ENCODE data around the gene OR4K14.
"Not testable (repeated sequence)": the region's sequence is repeated elsewhere in the genome, so short reads cannot be mapped to it uniquely, and the experiment has no call there.

Gene OR4K14, protein sequence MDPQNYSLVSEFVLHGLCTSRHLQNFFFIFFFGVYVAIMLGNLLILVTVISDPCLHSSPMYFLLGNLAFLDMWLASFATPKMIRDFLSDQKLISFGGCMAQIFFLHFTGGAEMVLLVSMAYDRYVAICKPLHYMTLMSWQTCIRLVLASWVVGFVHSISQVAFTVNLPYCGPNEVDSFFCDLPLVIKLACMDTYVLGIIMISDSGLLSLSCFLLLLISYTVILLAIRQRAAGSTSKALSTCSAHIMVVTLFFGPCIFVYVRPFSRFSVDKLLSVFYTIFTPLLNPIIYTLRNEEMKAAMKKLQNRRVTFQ

DNA sequence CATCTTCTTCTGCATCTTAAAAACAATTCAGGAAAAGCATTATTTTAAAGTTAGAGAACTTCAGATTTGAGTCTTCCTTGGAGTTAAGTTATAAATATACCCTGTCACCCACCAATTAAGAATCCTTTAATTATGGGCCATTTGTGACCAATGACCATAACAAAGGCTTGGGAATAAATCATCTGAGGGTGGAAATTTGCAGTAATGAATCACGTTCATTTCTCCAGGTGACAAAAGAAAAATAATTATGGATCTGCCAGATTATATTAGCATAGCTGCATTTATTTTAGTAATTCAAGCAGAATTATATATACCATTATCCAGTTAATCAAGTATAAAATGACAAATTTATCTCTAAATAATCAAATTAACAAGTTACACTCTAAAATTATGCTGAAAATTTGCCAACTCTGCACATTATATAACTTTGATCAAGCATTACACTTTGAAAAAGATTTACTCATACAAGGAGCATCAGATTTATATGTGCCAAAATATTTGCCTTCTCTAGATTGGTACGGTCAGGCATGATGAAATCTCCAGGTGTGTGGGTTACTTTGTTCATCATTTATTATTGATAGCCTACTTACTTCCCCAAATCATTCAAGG, at the start of gene OR4K14:
OR4K14 (minus strand) TSS at position 51 of the 609 bp plus-strand sequence. CDS start 4,114 bp downstream, outside the sequence.
- DNase-seq (ENCODE audit: low read depth) = no peak

DNA sequence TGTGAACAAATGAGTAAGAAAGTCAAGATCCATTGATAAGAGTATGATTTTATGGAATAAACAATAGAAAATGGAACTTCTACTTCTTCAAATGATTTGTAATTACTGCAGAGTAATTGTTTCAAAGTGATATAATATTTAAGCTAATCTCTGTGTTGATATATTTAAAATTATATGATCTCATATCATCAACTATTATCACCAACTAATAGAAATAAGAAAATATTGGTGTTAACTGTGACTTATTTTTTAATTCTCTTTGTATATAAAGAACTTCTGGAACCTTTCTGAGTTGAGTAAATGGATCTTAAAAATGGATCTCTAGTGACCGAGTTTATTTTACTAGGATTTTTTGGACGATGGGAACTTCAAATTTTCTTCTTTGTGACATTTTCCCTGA, 40.6 kb upstream of the OR4K14 start, which contains the start of gene OR4L1:
OR4L1 (plus strand) TSS at position 301 of the 400 bp plus-strand sequence; CDS start at position 301, 0 bp downstream.
- DNase-seq (ENCODE audit: low read depth) = no peak

DNA sequence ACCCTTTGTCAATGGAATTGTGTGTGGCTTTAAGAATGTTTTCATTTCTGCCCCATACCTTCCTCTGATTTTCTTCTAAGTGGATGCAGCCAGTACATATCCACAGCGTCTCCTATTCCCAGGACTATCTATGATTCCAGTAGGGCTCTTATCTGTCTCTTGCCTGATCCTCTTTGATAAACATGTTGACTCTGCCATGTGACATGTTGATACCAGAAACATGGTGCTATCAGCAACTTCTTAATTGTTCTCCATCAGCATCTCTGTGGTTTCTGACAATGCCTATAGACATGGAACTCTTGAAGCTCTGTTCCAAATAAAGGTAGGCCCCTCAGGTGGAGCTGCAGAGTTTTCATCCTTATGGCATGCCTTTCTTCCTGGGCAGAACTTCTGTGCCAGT, 29.1 kb upstream of the OR4K14 start:
- DNase-seq (ENCODE audit: low read depth) = no peak

DNA sequence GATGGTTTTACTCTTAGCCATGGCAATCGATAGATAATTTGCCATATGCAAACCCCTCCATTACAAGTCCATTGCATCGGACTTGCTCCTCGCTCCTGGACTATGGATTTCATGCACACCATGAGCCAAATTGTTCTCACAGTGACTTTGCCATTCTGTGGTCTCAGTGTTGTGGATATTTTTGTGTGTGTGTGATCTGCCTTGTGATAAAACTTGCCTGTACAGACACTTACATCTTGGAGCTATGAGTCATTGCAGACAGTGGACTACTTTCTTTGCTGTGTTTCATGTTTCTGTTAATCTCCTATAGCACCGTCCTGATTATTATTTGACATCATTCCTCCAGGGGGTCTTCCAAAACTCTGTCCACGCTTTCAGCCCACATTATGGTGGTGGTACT, 25.1 kb upstream of the OR4K14 start:
- no peak for DNase-seq (ENCODE audit: low read depth)

DNA sequence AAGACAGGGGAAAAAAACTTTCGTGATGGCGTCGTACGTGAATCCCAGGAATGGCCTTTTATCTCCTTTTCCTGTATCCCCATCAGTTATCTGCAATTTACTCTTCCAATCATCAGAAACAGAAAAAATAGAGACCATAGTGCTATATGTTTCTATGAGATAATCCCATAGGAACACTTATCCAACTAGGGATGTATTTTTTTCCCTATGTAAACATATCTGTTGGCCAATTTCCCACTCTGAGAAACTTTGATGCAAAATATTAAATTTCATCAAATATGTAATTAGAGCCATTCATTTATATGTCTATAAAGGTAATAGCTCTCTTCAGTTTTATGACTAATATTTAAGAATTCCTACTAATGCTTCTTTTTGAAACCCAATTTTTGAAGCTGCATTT, 16.8 kb upstream of the OR4K14 start, which contains the start of gene OR4K13:
OR4K13 (minus strand) TSS at position 101 of the 400 bp plus-strand sequence. CDS start 1,280 bp downstream, outside the sequence.
- no peak for DNase-seq (ENCODE audit: low read depth)

DNA sequence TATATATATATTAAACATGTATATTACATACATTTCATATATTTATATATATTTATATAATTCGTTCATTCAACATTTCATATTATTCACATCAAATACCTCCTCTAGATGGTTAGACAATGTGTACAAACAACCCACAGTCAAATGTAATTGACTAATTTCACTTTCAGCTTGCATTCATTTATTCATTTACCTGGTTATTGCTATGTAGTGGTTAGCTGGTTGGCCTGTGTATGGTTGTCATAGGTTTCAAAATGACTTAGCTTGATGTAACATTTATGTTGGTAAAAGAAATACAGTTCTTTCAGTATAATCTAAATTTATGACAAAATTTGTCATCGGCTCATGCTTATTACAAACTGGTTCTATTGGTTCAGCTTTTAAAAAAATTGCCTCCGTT, 16.3 kb upstream of the OR4K14 start:
- no peak for DNase-seq (ENCODE audit: low read depth)

DNA sequence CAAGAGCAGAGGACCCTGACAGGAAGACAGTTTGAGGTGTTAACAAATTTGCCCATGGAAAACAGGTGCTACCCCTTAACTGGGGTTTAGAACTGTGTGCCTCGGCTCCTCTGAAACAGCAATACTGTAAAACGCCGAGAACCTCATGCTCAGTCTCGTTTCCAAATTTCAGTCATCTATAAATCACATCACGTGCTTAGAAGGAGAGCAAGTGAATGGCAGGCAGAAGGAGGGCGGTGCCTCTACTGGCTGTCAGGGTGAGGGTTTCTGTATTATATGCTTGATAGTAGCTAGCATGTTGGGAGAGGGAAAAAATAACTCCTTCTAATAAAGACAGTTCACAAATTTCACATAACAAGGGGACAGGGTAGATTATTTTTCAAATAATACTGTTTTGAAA, 12.0 kb upstream of the OR4K14 start:
- no peak for DNase-seq (ENCODE audit: low read depth)

DNA sequence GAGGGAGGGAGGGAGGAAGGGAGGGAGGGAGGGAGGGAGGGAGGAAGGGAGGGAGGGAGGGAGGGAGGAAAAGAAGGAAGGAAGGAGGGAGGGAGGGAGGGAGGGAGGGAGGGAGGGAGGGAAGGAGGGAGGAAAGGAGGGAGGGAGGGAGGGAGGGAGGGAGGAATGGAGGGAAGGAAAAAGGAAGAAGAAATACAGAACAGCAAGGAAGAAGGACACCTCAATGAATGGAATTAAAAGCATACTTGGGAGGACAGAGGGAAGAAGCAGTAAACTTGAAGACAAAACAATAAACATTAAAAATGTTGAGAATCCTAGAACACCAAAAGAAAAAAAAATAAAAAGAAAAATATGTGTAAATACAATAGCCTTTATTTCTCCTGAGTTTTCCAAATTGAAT, 11.0 kb downstream of the OR4K14 start:
- no peak for DNase-seq (ENCODE audit: low read depth)

DNA sequence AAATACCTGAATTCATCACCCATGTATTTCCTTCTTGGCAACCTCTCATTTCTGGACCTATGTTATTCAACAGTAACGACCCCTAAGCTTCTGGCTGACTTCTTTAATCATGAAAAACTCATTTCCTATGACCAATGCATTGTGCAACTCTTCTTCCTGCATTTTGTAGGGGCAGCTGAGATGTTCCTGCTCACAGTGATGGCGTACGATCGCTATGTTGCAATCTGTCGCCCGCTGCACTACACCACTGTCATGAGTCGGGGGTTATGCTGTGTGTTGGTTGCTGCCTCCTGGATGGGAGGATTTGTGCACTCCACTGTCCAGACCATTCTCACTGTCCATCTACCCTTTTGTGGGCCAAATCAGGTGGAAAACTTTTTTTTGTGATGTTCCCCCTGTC, 16.8 kb downstream of the OR4K14 start:
- no peak for DNase-seq (ENCODE audit: low read depth)

DNA sequence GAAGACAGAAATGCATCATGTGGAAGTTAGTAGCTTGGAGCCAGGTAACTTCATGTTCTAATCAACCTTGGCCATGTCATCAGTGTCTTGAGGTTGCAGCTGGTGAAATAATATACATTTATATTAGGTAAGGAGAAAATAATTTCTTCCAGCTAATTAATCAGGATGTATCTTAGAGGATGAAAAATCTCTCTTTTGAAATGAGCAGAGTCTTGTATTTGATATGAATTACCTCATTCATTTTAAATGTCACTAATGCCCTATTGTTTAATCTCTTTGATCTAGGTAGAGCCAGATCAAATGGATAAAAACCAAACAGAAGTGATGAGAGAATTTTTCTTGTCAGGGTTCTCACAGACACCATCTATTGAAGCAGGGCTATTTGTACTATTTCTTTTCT, 17.2 kb downstream of the OR4K14 start, which contains the start of gene OR4Q2:
OR4Q2 (plus strand) TSS at position 301 of the 400 bp plus-strand sequence.
- no peak for DNase-seq (ENCODE audit: low read depth)

DNA sequence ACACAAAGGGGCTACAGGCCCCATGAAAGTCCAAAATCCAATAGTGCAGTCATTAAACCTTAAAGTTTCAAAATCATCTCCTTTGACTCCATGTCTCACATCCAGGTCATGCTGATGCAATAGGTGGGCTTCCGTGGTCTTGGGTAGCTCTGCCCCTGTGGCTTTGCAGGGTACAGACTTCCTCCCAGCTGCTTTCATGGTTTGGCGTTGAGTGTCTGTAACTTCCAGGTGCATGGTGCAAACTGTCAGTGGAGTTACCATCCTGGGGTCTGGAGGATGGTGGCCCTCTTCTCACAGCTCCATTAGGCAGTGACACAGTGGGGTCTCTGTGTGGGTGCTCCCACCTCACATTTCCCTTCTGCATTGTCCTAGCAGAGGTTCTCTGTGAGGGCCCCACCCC, 25.7 kb downstream of the OR4K14 start:
- no peak for DNase-seq (ENCODE audit: low read depth)

DNA sequence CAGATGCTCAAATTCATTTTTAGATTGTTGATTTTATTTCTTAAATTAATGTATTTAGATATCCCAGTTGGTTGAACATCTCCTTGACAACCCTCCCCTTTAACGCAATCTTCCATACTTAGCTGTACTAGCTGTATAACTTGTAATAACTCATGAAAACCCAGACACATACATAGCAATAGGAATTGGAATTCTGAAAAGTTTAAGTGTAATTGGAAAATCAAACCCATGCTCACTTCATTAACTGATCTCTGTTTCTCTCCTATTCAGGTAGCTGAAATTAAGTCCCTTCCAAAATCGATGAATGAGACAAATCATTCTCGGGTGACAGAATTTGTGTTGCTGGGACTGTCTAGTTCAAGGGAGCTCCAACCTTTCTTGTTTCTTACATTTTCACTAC, 43.8 kb downstream of the OR4K14 start, which contains the start of gene OR4K15:
OR4K15 (plus strand) TSS at position 301 of the 400 bp plus-strand sequence; CDS start at position 301, 0 bp downstream.
- DNase-seq (ENCODE audit: low read depth) = no peak

DNA sequence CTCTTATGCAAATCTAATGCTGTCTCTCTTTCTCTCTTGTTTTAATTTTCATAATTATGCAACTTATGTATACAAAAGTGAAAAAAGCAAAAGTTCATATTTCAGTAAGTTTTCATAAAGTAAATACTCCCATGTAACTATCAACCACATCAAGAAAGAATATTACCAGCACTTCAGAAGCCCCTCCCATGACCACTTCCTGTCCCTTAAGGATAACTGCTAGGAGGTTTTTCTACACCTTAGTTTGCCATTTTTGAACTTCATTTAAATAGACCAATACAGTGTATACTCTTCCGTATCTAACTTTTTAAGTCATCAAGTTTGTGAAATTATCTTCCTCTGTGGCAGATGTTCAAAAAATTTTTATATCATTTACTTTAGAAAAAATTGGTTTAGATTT, 44.3 kb downstream of the OR4K14 start:
- DNase-seq (ENCODE audit: low read depth) = no peak

DNA sequence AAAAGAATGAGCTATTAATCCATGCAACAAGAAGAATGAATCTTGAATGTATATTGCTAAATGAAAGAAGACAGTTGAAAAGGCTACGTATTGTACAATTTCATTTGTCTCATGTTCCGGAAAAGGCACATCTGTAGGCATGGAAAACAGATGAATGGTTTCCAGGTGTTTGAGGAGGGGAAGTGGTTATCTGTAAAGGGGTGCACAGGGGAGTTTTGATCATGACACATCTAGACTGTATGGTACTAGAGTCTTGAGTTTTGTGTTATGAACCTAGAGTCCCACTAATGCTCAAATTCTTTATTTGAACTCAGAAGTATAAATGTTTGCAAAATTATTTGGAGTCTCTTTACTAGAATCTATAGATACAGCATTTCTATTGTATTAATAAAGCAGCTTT, 49.4 kb downstream of the OR4K14 start:
- DNase-seq (ENCODE audit: low read depth) = not testable (repeated sequence)

Data from activated T-helper 9 cell treated with anti-CD3 and anti-CD28 coated beads, Interleukin-2, amount 50 U/mL, for 16 hours (primary cell).